GM21576 (cell line): ENCODE measurements around the gene USP34.
"Not testable (repeated sequence)": the region's sequence is repeated elsewhere in the genome, so short reads cannot be mapped to it uniquely, and the experiment has no call there.

Experiments used
- ATAC-seq: cut with Tn5 transposase; IDR thresholded peaks from one replicate; pipeline ENCODE4 v1.9.1; 2021; ENCODE audit warnings: mild to moderate bottlenecking, moderate library complexity; ENCODE audit not compliant: unreplicated experiment

USP34 gene

GRCh38 chr2:61465045-61465444 lies 5.8 kb downstream of the USP34 start:
- ATAC-seq: no peak

DNA sequence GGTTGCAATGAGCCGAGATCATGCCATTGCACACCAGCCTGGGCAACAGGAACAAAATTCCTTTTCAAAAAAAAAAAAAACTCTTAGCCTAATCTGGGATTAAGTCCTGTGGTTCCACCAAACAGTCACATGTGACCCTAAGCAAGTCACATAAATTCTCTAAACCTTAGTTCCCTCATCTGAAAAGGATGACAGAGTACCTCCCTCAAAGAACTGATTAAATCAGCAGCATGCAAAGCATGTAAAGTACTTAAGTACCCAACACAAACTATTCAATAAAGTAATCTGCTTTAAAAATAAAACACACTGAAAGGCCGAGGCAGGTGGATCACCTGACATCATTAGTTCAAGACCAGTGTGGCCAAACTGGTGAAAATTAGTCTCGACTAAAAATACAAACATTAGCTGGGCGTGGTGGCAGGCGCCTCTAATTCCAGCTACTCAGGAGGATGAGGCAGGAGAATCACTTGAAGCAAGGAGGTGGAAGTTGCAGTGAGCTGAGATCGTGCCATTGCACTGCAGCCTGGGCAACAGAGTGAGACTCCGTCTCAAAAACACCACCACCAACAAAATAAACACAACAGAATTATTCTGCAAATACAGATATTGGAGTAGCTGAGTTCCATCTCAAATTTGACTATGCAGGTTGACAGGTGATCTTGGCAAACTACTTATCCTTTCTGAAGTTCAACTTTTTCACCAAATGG lies 7.0 kb downstream of the USP34 start:
- ATAC-seq: no peak

DNA sequence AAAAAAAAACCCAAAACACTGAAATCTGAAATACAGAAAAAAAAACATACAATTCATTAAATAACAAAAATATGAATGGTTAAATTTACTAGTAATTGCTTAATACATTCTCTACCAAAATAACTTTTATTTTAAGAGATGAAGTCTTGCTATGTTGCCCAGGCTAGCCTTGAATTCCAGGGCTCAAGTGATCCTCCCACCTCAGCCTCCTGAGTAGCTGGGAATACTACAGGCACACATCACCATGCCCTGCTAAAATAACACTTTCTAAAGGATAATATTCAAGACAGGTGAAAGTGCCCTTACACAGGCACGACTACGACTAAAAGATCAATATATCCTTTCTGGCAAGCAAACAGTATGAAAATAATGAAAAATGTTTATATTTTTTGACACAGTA lies 9.5 kb downstream of the USP34 start:
- no peak for ATAC-seq

DNA sequence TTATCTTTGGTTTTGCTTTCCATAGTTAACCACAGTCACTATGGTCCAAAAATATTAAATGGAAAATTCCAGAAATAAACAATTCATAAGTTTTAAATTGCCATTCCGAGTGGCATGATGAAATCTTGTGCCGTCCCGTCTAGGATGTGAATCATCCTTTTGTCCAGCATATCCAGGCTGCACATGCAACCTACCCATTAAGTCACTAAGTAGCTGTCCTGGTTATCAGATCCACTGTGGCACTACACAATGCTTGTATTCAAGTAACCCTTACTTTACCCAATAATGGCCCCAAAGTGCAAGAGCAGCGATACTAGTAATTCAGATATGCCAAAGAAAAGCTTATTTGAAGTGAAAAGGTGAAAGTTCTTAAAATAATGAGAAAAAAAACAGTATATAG lies 10.7 kb downstream of the USP34 start:
- no peak for ATAC-seq

DNA sequence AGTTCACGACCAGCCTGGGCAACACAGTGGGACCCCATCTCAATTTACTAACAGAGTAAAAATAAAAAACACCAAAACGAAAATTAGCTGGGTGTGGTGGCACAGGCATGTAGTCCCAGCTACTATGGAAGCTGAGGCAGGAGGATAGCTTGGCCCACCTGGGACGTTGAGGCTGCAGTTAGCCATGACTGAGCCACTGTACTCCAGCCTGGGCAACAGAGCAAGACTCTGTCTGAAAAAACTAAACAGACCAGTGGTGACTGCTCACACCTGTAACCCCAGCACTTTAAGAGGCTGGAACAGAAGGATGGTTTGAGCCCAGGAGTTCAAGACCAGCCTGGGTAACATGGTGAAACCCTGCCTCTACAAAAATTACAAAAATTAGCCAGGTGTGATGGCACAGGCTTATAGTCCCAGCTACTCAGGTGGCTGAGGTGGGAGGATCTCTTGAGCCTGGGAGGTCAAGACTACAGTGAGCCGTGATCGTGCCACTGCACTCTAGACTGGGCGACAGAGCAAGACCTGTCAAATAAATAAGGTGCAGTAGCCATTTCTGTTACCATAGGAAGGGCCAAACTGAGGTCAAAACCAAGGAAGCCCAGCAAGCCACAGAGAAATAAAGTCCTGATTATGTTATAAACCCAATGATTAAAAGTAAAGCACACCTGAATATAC lies 14.0 kb downstream of the USP34 start:
- no peak for ATAC-seq

- ATAC-seq: no peak
Measured at GRCh38 chr2:61456070-61456745, 14.7 kb downstream of the USP34 start.

- ATAC-seq: not testable (repeated sequence)
Measured at GRCh38 chr2:61454972-61455371, 15.9 kb downstream of the USP34 start.

GRCh38 chr2:61454383-61454782 lies 16.5 kb downstream of the USP34 start:
- ATAC-seq: no peak

DNA sequence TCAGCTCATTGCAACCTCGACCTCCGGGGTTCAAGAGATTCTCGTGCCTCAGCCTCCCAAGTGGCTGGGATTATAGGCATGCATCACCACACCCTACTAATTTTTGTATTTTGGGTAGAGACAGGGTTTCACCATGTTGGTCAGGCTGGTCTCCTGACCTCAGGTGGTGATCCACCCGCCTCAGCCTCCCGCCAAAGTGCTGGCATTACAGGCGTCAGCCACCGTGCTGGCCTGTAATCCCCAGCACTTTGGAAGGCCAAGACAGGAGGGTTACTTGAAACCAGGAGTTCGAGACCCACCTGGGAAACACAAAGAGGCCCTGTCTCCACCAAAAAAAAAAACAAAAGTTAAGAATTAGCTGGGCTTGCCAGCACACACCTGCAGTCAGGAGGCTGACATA lies 18.5 kb downstream of the USP34 start:
- ATAC-seq: no peak

DNA sequence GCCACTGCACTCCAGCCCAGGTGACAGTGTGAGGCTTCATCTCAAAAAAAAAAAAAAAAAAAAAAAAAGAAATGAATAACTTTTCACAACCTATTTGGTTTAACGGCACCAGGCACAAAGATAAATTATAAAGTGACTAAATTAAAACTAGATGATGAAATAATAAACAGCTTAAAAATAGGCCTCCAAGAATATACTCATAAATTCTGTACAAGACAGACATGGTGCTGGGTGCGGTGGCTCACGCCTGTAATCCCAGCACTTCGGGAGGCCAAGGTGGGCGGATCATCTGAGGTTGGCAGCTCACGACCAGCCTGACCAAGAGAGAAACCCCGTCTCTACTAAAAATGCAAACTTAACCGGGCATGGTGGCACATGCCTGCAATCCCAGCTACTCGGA lies 19.7 kb downstream of the USP34 start:
- ATAC-seq: no peak

- no peak for ATAC-seq
Measured at GRCh38 chr2:61450144-61450543, 20.7 kb downstream of the USP34 start.

- ATAC-seq: no peak
Measured at GRCh38 chr2:61448229-61448628, 22.7 kb downstream of the USP34 start.

GRCh38 chr2:61446971-61447370 lies 23.9 kb downstream of the USP34 start:
- ATAC-seq: not testable (repeated sequence)

DNA sequence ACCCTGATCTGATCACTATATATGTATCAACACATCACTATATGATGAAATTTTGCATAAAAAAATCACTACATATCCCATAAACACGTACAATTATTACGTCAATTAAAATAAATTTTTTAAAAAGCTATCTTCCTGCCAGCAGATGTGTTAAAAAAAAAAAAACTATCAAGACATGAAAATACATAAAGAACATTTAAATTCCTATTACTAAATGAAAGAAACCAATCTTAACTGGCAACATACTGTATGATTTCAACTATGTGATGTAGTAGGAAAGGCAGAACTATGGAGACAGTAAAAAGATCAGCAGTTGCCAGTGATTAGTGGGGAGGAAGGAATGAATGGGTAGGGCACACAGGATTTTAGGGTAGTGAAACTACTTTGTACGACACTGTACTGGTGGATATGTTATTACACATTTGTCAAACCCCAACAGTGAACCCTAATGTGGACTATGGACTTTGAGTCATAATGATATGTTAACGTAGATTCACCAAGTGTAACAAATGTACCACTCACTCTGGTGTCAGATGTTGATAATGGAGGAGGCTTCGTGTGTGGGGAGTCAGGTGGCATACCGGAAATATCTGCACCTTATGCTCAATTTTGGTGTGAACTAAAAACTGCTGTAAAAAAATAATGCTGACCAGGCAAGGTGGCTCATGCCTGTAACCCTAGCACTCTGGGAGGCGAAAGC lies 27.4 kb downstream of the USP34 start:
- ATAC-seq: peak; percentile 78

GRCh38 chr2:61439241-61440002 lies 31.5 kb downstream of the USP34 start:
- ATAC-seq: no peak

DNA sequence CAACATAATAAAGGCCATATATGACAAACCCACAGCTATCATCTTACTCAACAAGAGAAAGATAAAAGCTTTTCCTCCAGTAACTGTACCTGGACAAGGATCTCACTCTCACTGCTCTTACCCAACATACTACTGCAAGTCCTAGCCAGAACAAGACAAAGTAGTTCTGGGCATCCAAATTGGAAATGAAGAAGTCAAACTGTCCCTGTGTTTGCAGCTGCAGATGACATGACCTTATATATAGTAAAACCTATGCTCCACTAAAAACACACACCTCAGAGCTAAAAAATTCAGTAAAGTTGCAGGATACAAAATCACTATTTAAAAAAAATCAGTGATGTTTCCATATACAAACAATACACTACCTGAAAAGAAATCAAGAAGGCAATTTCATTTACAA lies 32.2 kb downstream of the USP34 start:
- no peak for ATAC-seq

DNA sequence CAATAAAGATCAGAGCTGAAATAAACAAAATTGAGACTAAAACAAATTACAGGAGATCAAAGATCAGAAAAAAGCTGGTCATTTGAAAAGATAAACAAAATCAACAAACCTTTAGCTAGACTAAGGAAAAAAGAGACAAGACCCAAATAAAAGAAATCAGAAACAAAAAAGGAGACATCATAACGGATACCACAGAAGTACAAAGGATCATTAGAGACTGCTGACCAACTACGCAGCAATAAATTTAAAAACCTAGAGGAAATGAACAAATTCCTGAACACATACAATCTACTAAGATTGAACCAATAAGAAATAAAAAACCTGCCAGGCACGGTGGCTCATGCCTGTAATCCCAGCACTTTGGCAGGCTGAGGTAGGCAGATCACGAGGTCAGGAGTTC lies 33.7 kb downstream of the USP34 start:
- ATAC-seq: no peak

- ATAC-seq: no peak
Measured at GRCh38 chr2:61436092-61436491, 34.8 kb downstream of the USP34 start.

DNA sequence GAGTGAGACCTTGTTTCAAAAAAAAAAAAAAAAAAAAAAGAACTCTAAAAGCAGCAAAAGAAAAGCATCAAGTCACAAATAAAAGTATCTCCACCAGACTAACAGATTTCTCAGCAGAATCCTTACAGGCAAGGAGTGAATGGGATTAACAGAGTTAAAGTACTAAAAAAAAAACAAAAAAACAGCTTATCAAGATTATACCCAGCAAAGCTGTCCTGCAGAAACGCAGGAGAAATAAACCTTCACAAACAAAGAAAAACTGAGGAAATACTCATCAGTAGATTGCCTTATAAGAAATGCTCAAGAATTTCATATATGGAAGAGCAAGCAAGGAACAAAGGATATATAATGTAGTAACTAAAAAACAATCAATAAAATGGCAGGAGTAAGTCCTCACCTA lies 35.6 kb downstream of the USP34 start:
- ATAC-seq: no peak

- ATAC-seq: no peak
Measured at GRCh38 chr2:61434314-61434713, 36.6 kb downstream of the USP34 start.

- ATAC-seq: no peak
Measured at GRCh38 chr2:61433606-61434005, 37.3 kb downstream of the USP34 start.
